ENCODE measurements around the gene AJAP1.

AJAP1 gene

GRCh38 chr1:4708840-4709507 is 54.6 kb downstream of the AJAP1 start:
- TF ChIP-seq CTCF (IDR thresholded peaks at IDR 0.05; ENCODE audit: borderline replicate concordance, control extremely low read depth, extremely low read depth, insufficient read depth, missing control alignments), result no peak
- no peak for DNase-seq (ENCODE audit: low spot score)
- in situ Hi-C loops (cut with MboI; ENCODE audit: low sequenced_read_pairs, unreplicated experiment), result no loop called here

GRCh38 chr1:4709641-4710040 is 55.2 kb downstream of the AJAP1 start:
- TF ChIP-seq CTCF (IDR thresholded peaks at IDR 0.05; ENCODE audit: borderline replicate concordance, control extremely low read depth, extremely low read depth, insufficient read depth, missing control alignments), result no peak
- no peak for DNase-seq (ENCODE audit: low spot score)
- in situ Hi-C loops (cut with MboI; ENCODE audit: low sequenced_read_pairs, unreplicated experiment), result no loop called here

- TF ChIP-seq CTCF (IDR thresholded peaks at IDR 0.05; ENCODE audit: borderline replicate concordance, control extremely low read depth, extremely low read depth, insufficient read depth, missing control alignments), result no peak
- DNase-seq (ENCODE audit: low spot score), result no peak
- in situ Hi-C loops (cut with MboI; ENCODE audit: low sequenced_read_pairs, unreplicated experiment), result no loop called here
Observed at GRCh38 chr1:4710592-4711415, 56.4 kb downstream of the AJAP1 start.

- in situ Hi-C loops (cut with MboI; ENCODE audit: low sequenced_read_pairs, unreplicated experiment), result no loop called here
- no peak for DNase-seq (ENCODE audit: low spot score)
- TF ChIP-seq CTCF (IDR thresholded peaks at IDR 0.05; ENCODE audit: borderline replicate concordance, control extremely low read depth, extremely low read depth, insufficient read depth, missing control alignments), result no peak
Observed at GRCh38 chr1:4711416-4712275, 57.2 kb downstream of the AJAP1 start.

- DNase-seq (ENCODE audit: low spot score), result no peak
- no peak for TF ChIP-seq CTCF (IDR thresholded peaks at IDR 0.05; ENCODE audit: borderline replicate concordance, control extremely low read depth, extremely low read depth, insufficient read depth, missing control alignments)
- in situ Hi-C loops (cut with MboI; ENCODE audit: low sequenced_read_pairs, unreplicated experiment), result no loop called here
Observed at GRCh38 chr1:4713669-4714068, 59.3 kb downstream of the AJAP1 start.

GRCh38 chr1:4716406-4716805 is 62.0 kb downstream of the AJAP1 start:
- DNase-seq (ENCODE audit: low spot score), result no peak
- in situ Hi-C loops (cut with MboI; ENCODE audit: low sequenced_read_pairs, unreplicated experiment), result no loop called here
- no peak for TF ChIP-seq CTCF (IDR thresholded peaks at IDR 0.05; ENCODE audit: borderline replicate concordance, control extremely low read depth, extremely low read depth, insufficient read depth, missing control alignments)

Data from GM13976 (cell line).